GM19025 (cell line): Measurements from ENCODE around the gene CDHR1.

Experiments used
- ATAC-seq: cut with Tn5 transposase; IDR thresholded peaks from one replicate; pipeline ENCODE4 v1.9.1; 2021; ENCODE audit warnings: mild to moderate bottlenecking, low read depth, moderate library complexity; ENCODE audit not compliant: unreplicated experiment

The CDHR1 gene

GRCh38 chr10:84256510-84257342 lies 62.4 kb downstream of the CDHR1 start:
- no peak for ATAC-seq

DNA sequence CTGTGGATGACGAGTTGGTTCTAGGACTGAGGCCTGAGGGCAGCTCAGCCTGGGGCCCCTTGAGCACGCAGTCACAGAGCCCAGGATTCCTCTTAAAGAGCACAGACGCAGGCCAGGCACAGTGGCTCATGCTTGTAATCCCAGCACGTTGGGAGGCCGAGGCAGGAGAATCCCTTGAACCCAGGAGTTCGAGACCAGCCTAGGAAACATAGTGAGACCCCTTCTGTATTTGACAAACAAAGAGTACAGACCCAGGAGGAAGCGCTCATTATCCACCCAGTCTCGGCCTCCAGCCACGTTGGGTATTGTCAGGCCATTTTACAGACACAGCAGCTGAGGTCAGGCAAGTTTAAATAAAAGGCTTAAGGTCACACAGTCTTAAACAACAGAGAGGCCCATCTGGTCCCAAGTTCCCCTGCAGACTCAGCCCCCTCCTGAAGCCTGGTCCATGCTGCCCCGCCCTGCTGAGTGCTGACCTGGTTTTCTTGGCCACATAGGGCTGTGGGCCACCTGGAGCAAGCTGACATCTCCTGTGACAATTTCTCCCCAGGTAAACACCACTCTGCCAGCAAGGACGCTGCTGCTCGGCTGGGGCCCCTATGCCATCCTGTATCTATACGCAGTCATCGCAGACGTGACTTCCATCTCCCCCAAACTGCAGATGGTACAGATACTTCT lies 63.1 kb downstream of the CDHR1 start:
- no peak for ATAC-seq

DNA sequence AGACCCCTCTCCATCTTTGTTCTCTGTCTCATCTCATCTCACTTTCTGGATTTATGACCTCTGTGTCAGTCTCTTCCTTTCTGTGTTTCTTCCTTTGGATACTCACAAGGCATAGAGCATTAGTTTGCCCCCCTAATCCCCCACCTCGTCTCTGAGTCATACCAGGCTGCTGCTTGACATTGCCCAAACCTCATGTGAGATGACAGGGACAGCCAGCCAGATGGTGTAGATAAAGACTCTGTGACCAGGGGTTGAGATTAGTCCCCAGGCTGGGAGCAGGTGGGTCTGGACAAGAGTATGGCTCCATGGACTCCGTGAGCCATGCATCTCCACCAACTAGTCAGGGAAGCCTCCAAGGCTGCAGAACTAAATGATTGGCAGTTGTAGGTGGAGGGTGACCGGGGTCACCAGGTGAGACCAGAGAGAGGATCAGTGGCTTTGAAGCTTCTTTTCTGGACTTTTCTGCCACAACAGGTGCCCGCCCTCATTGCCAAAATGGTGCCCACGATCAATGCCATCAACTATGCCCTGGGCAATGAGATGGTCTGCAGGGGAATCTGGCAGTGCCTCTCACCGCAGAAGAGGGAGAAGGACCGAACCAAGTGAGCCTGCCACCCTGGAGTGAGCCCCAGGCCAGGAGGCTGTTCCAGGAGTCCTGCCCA lies 63.8 kb downstream of the CDHR1 start:
- ATAC-seq, result no peak

DNA sequence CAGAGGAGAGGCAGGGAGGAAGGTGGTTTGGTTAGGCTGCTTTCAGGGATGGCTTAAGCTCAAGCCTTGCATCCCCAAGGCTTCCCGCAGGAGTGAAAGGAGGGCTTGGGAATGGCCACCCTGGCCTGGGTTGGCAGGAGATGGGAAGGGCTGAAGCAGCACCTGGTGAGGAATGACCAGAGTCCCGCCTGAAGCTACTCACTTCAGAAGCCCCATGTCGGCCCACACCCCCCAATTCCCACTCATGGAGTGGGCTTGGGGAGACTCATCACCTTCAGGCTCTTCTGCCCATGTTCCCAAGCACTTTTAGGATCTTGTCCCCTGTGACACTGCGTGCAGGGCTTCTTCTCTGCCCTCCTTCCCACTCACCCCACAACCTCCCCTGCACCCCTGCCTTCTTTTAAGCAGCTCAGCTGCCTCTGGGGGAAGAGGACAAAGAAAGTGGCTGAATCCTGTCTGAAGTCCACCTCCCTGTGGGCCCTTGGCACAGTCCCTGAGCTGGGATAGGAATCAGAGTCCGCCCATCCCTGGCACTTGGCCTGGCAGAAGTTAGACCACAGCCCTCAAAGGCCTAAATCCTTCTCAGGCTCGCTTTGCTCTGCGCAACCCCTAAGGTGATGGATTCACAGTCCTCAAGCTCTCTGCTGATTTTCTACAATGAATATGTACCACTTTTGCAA lies 67.0 kb downstream of the CDHR1 start:
- ATAC-seq, result no peak

DNA sequence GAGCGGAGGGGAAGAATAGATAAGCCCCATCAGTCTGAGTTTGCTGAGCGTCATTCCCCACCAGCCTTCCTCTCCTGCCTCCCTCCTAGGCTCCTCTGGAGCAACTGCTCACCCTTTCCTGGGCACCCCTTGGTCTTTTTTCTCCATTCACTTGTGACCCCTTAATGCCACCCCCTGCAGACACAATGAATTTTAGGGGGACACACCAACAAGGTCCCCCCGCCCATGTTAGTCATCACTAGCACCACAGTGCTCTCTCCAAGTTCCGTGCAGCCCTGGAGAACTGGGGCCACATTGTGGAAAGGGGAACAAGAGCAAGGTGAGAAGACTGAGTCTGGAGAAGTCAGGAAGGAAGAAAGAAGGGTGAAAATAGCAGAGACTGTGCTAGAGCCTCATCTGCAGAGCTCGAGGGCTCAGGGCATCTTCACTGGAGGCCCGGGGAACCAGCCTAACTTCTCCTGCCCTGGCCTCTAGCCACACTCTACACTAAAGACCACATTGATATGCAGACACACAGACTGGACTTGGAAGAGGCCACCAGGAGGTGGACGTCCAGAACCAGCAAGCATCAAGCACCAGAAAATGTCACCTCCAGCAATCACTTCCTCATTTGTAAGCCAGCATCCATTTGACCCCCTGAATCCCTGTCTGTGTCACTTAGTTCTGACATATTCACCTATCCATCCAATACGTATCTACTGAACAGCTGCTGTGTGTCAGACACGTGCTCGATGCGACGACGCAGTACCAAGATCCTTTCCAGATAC lies 68.0 kb downstream of the CDHR1 start:
- ATAC-seq, result no peak

GRCh38 chr10:84263716-84264115 lies 69.4 kb downstream of the CDHR1 start:
- no peak for ATAC-seq

- ATAC-seq, result peak; percentile 92
These were observed 70.3 kb downstream of the CDHR1 start for GRCh38 chr10:84264611-84265141.

DNA sequence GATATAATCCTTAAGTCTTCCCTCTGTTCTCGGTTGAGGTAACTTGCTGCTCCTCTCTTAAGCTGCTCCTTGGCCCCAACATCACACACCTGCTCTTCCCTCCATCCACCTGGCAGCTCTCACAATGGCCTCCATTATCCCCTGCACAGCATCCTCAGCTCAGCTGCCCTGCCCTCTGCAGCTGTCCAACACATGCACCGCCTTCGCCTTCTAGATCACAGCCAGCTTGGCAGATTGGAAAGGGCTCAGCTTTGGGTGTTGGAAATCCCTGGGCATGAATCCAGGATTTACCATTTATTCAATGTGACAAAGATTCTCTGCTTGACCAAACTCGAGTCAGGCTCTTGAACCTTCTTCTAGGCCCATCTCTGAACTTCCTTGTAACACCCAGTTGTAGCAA lies 71.1 kb downstream of the CDHR1 start:
- no peak for ATAC-seq

DNA sequence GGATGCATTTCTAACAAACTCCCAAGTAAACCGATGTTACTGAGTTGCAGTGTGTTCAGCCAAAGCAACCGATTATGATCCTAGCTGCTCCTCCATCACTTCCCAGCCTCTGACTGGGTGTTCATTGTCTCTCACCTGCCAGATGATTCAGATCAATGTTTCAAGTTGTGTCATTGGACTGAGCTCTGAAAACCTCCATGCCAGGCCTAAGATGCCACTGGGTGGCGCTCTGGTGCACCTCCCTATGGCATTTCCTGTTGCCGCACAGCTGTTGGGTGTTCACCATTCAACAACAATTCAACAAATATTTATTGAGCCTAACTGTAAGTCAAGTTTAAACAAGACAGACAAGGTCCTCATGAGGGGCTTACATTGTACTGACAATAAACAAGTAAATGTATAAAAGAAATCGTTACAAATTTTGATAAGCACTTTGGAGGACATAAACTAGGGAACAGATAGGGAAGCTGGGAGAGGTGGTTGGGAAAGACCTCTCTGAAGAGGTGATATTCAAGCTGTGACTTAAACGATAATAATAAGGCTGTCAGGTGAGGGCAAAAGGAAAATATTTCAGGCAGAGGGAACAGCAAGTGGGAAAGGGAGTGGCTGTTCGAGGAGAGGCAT lies 73.3 kb downstream of the CDHR1 start:
- ATAC-seq, result no peak

DNA sequence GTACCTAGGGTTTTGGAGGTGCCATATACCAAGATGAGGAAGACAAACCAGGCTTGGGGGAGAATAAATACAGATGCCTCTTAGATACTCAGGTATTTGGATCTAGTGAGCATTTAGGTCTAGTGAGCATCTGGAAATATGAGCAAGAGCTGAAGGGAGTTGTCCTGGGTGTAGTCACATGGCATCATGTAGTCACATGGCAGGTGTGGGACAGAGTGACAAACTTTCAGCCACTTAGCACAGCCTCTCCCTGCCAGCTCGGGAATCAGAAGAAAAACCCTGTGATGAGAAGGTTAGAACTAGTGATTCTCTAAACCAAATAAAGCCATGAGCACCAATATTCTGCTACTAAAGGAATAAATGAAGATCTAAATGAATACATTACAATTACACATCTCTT lies 74.8 kb downstream of the CDHR1 start:
- ATAC-seq, result no peak
